Muscle layer of colon (tissue), 2 donors: Measurements from ENCODE around the gene AIPL1.

Experiments
- H3K27ac ChIP-seq: one replicate; pipeline ENCODE4 v1.7.0; 2013; ENCODE audit warnings: low read depth, mild to moderate bottlenecking, low read length, moderate library complexity
- H3K27me3 ChIP-seq, 2 donors: one replicate each; pipeline ENCODE4 v1.7.0; 2013; ENCODE audit warnings: low read length in 2 of 2, mild to moderate bottlenecking in 2 of 2; ENCODE audit not compliant: insufficient read depth in 2 of 2, control insufficient read depth in 1 of 2
- H3K36me3 ChIP-seq: one replicate; pipeline ENCODE4 v1.7.0; 2013; ENCODE audit warnings: mild to moderate bottlenecking, low read length; ENCODE audit not compliant: insufficient read depth
- H3K4me1 ChIP-seq: one replicate; pipeline ENCODE4 v1.7.0; 2013; ENCODE audit warnings: mild to moderate bottlenecking, low read length; ENCODE audit not compliant: insufficient read depth
- H3K4me3 ChIP-seq, 2 donors: one replicate each; pipeline ENCODE4 v1.7.0; 2013; ENCODE audit warnings: low read length in 2 of 2, low read depth in 1 of 2, mild to moderate bottlenecking in 1 of 2, moderate library complexity in 1 of 2
- H3K9ac ChIP-seq: one replicate; pipeline ENCODE4 v1.7.0; 2013; ENCODE audit warnings: low read length
- H3K9me3 ChIP-seq: one replicate; pipeline ENCODE4 v1.7.0; 2013; ENCODE audit warnings: mild to moderate bottlenecking, low read length
- donor health status: abdominal sarcoma.
- donor health status: Adenocarcinoma of cecum.

AIPL1 gene

DNA sequence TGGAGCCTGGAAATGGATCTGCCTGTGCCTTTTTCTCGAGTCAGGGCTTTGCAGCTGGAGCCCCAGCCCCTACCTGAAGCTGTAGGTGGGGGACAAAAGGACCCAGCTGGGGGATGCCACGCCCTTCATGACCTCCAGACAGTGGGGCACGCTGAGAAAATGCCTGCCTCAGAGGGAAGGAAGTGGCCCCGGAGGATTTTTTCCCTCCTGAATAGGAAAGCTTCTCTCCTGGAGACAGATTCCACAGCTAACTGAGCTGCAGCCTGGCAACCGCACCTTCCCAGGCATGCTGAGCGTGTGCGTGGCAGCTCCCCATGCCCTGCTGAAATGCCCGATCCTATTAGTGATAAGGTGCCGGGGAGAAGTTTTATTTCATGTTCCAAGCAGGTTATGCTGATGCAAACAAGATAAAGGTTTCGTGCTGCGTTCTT, 58.0 kb downstream of the AIPL1 start:
- no peaks in the 10 kb centered on the region for H3K27me3 ChIP-seq

DNA sequence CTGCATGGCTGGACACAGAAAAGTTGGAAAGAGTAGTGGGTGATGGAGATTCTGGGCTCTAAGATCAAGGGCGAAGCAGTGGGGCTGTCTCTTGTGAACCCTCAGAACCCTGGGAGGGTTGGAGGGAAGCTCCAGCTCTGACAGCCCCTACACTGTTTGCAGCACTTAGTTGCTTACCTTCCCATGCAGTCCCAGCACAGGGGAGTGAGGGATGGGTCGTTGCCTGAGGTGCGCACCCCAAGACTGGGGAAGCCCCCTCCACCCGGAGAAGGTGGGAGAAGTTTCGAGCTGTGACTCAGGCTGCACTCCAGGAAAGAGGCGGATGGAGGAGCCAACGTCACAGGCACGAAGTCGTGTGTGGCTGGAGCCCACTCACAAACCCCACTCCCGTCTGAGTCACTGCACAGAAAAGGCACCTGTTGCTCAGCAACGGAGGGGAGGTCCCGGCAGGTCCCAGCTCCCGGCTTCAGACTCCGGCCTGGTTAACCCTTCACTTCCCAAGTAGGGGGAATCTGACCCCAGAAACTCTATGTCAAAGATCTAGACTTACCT, 60.1 kb downstream of the AIPL1 start:
- no peak overlapping the region for H3K4me3 ChIP-seq
- H3K36me3 ChIP-seq: no peaks in the 10 kb centered on the region
- no peak overlapping the region for H3K9ac ChIP-seq
- no peaks in the 10 kb centered on the region for H3K27me3 ChIP-seq
- H3K9me3 ChIP-seq: no peaks in the 10 kb centered on the region
- H3K4me1 ChIP-seq: no peaks in the 10 kb centered on the region
- no peak overlapping the region for H3K27ac ChIP-seq

More for the DNA sequence above, 58.0 kb downstream of the AIPL1 start:
- Histone ChIP-seq H3K4me3 (no peak overlapping the region), H3K36me3 (no peaks in the 10 kb centered on the region), H3K27ac (no peak overlapping the region), H3K9ac (no peak overlapping the region), H3K4me1 (no peaks in the 10 kb centered on the region), H3K9me3 (no peaks in the 10 kb centered on the region)

DNA sequence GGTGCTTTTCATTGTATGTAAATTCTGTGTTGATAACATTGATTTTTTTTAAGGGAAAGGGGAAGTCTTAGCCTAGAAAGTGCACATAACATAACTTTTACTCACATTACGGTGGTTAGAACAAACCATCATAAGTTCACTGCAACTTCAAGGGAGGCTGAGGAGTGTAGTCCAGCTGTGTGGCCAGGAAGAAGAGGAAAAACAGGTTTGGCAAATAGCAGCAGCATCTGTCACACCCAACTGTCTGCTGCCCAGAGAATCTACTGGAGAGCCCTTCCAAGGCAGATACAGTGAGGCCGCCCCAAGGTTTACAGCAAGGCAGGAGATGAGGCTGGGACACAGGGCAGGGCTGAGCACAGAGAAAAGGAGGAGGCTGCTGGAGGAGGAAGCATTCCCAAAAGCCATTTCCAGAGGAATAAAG, 60.6 kb downstream of the AIPL1 start:
- H3K9ac ChIP-seq: no peak overlapping the region
- H3K9me3 ChIP-seq: no peaks in the 10 kb centered on the region
- no peaks in the 10 kb centered on the region for H3K4me1 ChIP-seq
- H3K27me3 ChIP-seq: no peaks in the 10 kb centered on the region
- H3K36me3 ChIP-seq: no peaks in the 10 kb centered on the region
- H3K4me3 ChIP-seq: no peak overlapping the region
- H3K27ac ChIP-seq: no peak overlapping the region
